Amniotic epithelial cell (primary cell): ENCODE measurements around the gene TMEM179B.
A peak's percentile ranks its signal among the peaks of the same experiment; 100 is the strongest.
"Not testable (repeated sequence)": the region's sequence is repeated elsewhere in the genome, so short reads cannot be mapped to it uniquely, and the experiment has no call there.

Experiments
- DNase-seq: peaks from one replicate; pipeline ENCODE4 v3.0.0-alpha.2; 2010; ENCODE audit warnings: low read depth

Gene TMEM179B

GRCh38 chr11:62787005-62787759 is at the start of gene TMEM179B:
TMEM179B (plus strand) TSS chr11:62787402; CDS start chr11:62787432, 30 bp downstream.
- peak; percentile 97 for DNase-seq

GRCh38 chr11:62747475-62748160 is 39.6 kb upstream of the TMEM179B start:
- DNase-seq = no peak

- DNase-seq = not testable (repeated sequence)
These were observed 37.3 kb upstream of the TMEM179B start for GRCh38 chr11:62749931-62750330.

- no peak for DNase-seq
These were observed 34.9 kb upstream of the TMEM179B start for GRCh38 chr11:62752177-62752785.

GRCh38 chr11:62752994-62753735 is 34.0 kb upstream of the TMEM179B start:
- DNase-seq = no peak

GRCh38 chr11:62753736-62754603 is 33.2 kb upstream of the TMEM179B start, which contains the start of gene ZBTB3:
ZBTB3 (minus strand) TSS chr11:62754160; CDS start chr11:62753664, 496 bp downstream.
- DNase-seq = peak; percentile 100

- no peak for DNase-seq
These were observed 32.1 kb upstream of the TMEM179B start for GRCh38 chr11:62755086-62755615.

GRCh38 chr11:62757846-62758788 is 29.1 kb upstream of the TMEM179B start:
- DNase-seq = no peak

GRCh38 chr11:62760867-62761227 is 26.4 kb upstream of the TMEM179B start:
- not testable (repeated sequence) for DNase-seq

- DNase-seq = no peak
These were observed 16.4 kb upstream of the TMEM179B start for GRCh38 chr11:62770778-62771143.

GRCh38 chr11:62771144-62772021 is 15.8 kb upstream of the TMEM179B start, which contains the start of gene TAF6L:
TAF6L (plus strand) TSS chr11:62771396; CDS start chr11:62775784, 4,388 bp downstream.
- peak; percentile 94 for DNase-seq

GRCh38 chr11:62774407-62774806 is 12.8 kb upstream of the TMEM179B start:
- no peak for DNase-seq

- DNase-seq = no peak
These were observed 11.6 kb upstream of the TMEM179B start for GRCh38 chr11:62775646-62776045.

- DNase-seq = no peak
These were observed 9.8 kb upstream of the TMEM179B start for GRCh38 chr11:62777389-62777788.

GRCh38 chr11:62778441-62778840 is 8.8 kb upstream of the TMEM179B start:
- no peak for DNase-seq

GRCh38 chr11:62782753-62783152 is 4.4 kb upstream of the TMEM179B start:
- no peak for DNase-seq

- DNase-seq = peak; percentile 55
These were observed 741 bp upstream of the TMEM179B start for GRCh38 chr11:62786318-62787004.

GRCh38 chr11:62788991-62789390 is 1.8 kb downstream of the TMEM179B start:
- DNase-seq = no peak
